ENCODE data around the gene GJB1. TPM values are rescaled to one million over a fixed set of nuclear protein-coding genes. Genes with fewer than 3 reads are reported as not detected.

Gene GJB1
- polyA plus RNA-seq, 3 donors: not detected

GRCh38 chrX:71174795-71175194 lies 48.2 kb upstream of the GJB1 start:
- H3K9me3 Mint-ChIP-seq: no peaks in the 10 kb centered on the region
- Histone ChIP-seq H3K4me1 (ENCODE audit: control insufficient read depth in 1 of 2, insufficient read depth in 2 of 2, low read length in 2 of 2) (peaks cover 18 to 23% of the 10 kb centered on the region in 2 donors), H4K20me1 (ENCODE audit: insufficient read depth, low read length) (no peaks in the 10 kb centered on the region), H3K36me3 (replicated peaks in 1 of 2; ENCODE audit: control insufficient read depth in 1 of 2, insufficient read depth in 2 of 2, low read length in 2 of 2) (peaks cover 8 to 21% of the 10 kb centered on the region in 2 donors), H3K27me3 (ENCODE audit: control insufficient read depth in 2 of 2, insufficient read depth in 2 of 2, low read length in 2 of 2) (no peaks in the 10 kb centered on the region), H3K4me2 (replicated peaks; ENCODE audit: extremely low read depth, low read length, poor library complexity, severe bottlenecking) (no peak overlapping the region), H3K9ac (ENCODE audit: insufficient read depth, low read length, poor library complexity, severe bottlenecking) (no peak overlapping the region), H3K79me2 (ENCODE audit: insufficient read depth, low read length) (peaks cover 10% of the 10 kb centered on the region), H3K4me3 (replicated peaks in 1 of 3; ENCODE audit: low read depth in 2 of 3, low read length in 3 of 3) (no peak overlapping the region), H3K9me3 (replicated peaks in 1 of 2; ENCODE audit: control insufficient read depth in 1 of 2, insufficient read depth in 1 of 2, low read length in 2 of 2) (no peaks in the 10 kb centered on the region), H3K27ac (ENCODE audit: low read depth in 1 of 2, low read length in 2 of 2) (no peak overlapping the region), H2AFZ (ENCODE audit: insufficient read depth, low read depth, low read length, poor library complexity, severe bottlenecking) (no peak overlapping the region)
- peaks cover 0 to 6% (median 0%) of the 10 kb centered on the region in 3 donors for H3K27me3 Mint-ChIP-seq (ENCODE audit: low read depth in 3 of 3)
- intact Hi-C loops (cut with micrococcal nuclease): loop anchor here (5.0 to 10.0 kb wide), 2 partner anchors 80 to 202 kb away; partner anchors contain the start of gene FOXO4 (in 1 of the 2)
- WGBS (ENCODE audit: insufficient coverage): no CpG with 5 or more reads among the region's 1 CpG
- H3K36me3 Mint-ChIP-seq: peaks cover 23 to 32% of the 10 kb centered on the region in 2 donors
- H3K27ac Mint-ChIP-seq: no peak overlapping the region
- no peak overlapping the region for H3K4me3 Mint-ChIP-seq
- H3K4me1 Mint-ChIP-seq: peaks cover 43% of the 10 kb centered on the region
- no peak for DNase-seq
- TF ChIP-seq CTCF (IDR thresholded peaks at IDR 0.05): no peak

GRCh38 chrX:71175531-71175930 lies 47.5 kb upstream of the GJB1 start:
- Histone ChIP-seq H3K27me3 (ENCODE audit: control insufficient read depth in 2 of 2, insufficient read depth in 2 of 2, low read length in 2 of 2) (no peaks in the 10 kb centered on the region), H2AFZ (ENCODE audit: insufficient read depth, low read depth, low read length, poor library complexity, severe bottlenecking) (no peak overlapping the region), H3K4me3 (replicated peaks in 1 of 3; ENCODE audit: low read depth in 2 of 3, low read length in 3 of 3) (no peak overlapping the region), H3K4me1 (ENCODE audit: control insufficient read depth in 1 of 2, insufficient read depth in 2 of 2, low read length in 2 of 2) (peaks cover 18 to 20% of the 10 kb centered on the region in 2 donors), H3K9me3 (replicated peaks in 1 of 2; ENCODE audit: control insufficient read depth in 1 of 2, insufficient read depth in 1 of 2, low read length in 2 of 2) (no peaks in the 10 kb centered on the region), H3K27ac (ENCODE audit: low read depth in 1 of 2, low read length in 2 of 2) (no peak overlapping the region), H4K20me1 (ENCODE audit: insufficient read depth, low read length) (no peaks in the 10 kb centered on the region), H3K36me3 (replicated peaks in 1 of 2; ENCODE audit: control insufficient read depth in 1 of 2, insufficient read depth in 2 of 2, low read length in 2 of 2) (peaks cover 8 to 21% of the 10 kb centered on the region in 2 donors), H3K4me2 (replicated peaks; ENCODE audit: extremely low read depth, low read length, poor library complexity, severe bottlenecking) (no peak overlapping the region), H3K79me2 (ENCODE audit: insufficient read depth, low read length) (peaks cover 3% of the 10 kb centered on the region), H3K9ac (ENCODE audit: insufficient read depth, low read length, poor library complexity, severe bottlenecking) (no peak overlapping the region)
- Mint-ChIP-seq H3K4me1 (peaks cover 40% of the 10 kb centered on the region), H3K36me3 (peaks cover 24 to 32% of the 10 kb centered on the region in 2 donors), H3K27ac (no peak overlapping the region), H3K4me3 (no peak overlapping the region), H3K27me3 (ENCODE audit: low read depth in 3 of 3) (peaks cover 0 to 5% (median 1%) of the 10 kb centered on the region in 3 donors), H3K9me3 (no peaks in the 10 kb centered on the region)
- no peak for DNase-seq
- no peak for TF ChIP-seq CTCF (IDR thresholded peaks at IDR 0.05)
- no CpG with 5 or more reads among the region's 5 CpGs for WGBS (ENCODE audit: insufficient coverage)
- intact Hi-C loops (cut with micrococcal nuclease): loop anchor here (5.0 to 10.0 kb wide), 2 partner anchors 81 to 203 kb away; partner anchors contain the start of gene FOXO4 (in 1 of the 2)
